CD14-positive monocyte (primary cell): ENCODE measurements around the gene LDLR. TPM values are rescaled to one million over a fixed set of nuclear protein-coding genes. Genes with fewer than 3 reads are reported as not detected.

Source experiments
- DNase-seq, 3 donors: peaks; one replicate each; pipeline ENCODE4 v3.0.0-alpha.2; 2011 to 2022
- H2AFZ ChIP-seq: 2 replicates; pipeline ENCODE4 v1.6.0; 2012; ENCODE audit warnings: mild to moderate bottlenecking, low read depth, low read length, inconsistent platforms; ENCODE audit not compliant: insufficient read depth, poor library complexity, severe bottlenecking
- H3K27ac ChIP-seq, 2 donors: 1 replicate in 1 of 2; 2 replicates in 1 of 2; pipeline ENCODE4 v1.5.1; 2012 to 2013; ENCODE audit warnings: low read length in 2 of 2, control low read depth in 1 of 2, inconsistent platforms in 1 of 2, low read depth in 1 of 2, mild to moderate bottlenecking in 1 of 2
- H3K27me3 ChIP-seq, 2 donors: one replicate each; pipeline versions ENCODE4 v1.6.0 to v1.6.1; 2011 to 2013; ENCODE audit warnings: low read length in 2 of 2; ENCODE audit not compliant: control insufficient read depth in 2 of 2, insufficient read depth in 2 of 2
- H3K36me3 ChIP-seq, 2 donors: replicated peaks in 1 of 2; 1 replicate in 1 of 2; 2 replicates in 1 of 2; pipeline versions ENCODE4 v1.5.1 to v1.6.1; 2012 to 2013; ENCODE audit warnings: low read length in 2 of 2, control low read depth in 1 of 2, inconsistent platforms in 1 of 2, mild to moderate bottlenecking in 1 of 2; ENCODE audit not compliant: insufficient read depth in 2 of 2, control insufficient read depth in 1 of 2
- H3K4me1 ChIP-seq, 2 donors: 1 replicate in 1 of 2; 2 replicates in 1 of 2; pipeline versions ENCODE4 v1.5.1 to v1.6.1; 2012 to 2013; ENCODE audit warnings: low read length in 2 of 2, control low read depth in 1 of 2, inconsistent platforms in 1 of 2, mild to moderate bottlenecking in 1 of 2, moderate library complexity in 1 of 2; ENCODE audit not compliant: insufficient read depth in 2 of 2, control insufficient read depth in 1 of 2
- H3K4me2 ChIP-seq: replicated peaks from 2 replicates; pipeline ENCODE3; 2012; ENCODE audit warnings: low read length, moderate library complexity, mild to moderate bottlenecking; ENCODE audit not compliant: poor library complexity, severe bottlenecking; ENCODE audit errors: extremely low read depth
- H3K4me3 ChIP-seq, 3 experiments: fragments of 200-600 bp in 1 of 3; sonication (generic) in 1 of 3; replicated peaks in 1 of 3; 1 replicate in 2 of 3; 2 replicates in 1 of 3; pipeline ENCODE4 v1.5.1; 2011 to 2013; ENCODE audit warnings: low read length in 3 of 3, mild to moderate bottlenecking in 3 of 3, control low read depth in 2 of 3, low read depth in 2 of 3, inconsistent platforms in 1 of 3, moderate library complexity in 1 of 3
- H3K79me2 ChIP-seq: 2 replicates; pipeline ENCODE4 v1.6.0; 2012; ENCODE audit warnings: mild to moderate bottlenecking, control low read depth, inconsistent platforms, low read length, moderate library complexity; ENCODE audit not compliant: insufficient read depth
- H3K9ac ChIP-seq: 2 replicates; pipeline ENCODE4 v1.6.0; 2017; ENCODE audit warnings: low read length, mild to moderate bottlenecking; ENCODE audit not compliant: insufficient read depth, poor library complexity, severe bottlenecking
- H3K9me3 ChIP-seq, 2 donors: replicated peaks in 1 of 2; 1 replicate in 1 of 2; 2 replicates in 1 of 2; pipeline versions ENCODE4 v1.5.1 to v1.6.1; 2012 to 2013; ENCODE audit warnings: low read length in 2 of 2, control low read depth in 1 of 2; ENCODE audit not compliant: control insufficient read depth in 1 of 2, insufficient read depth in 1 of 2
- H4K20me1 ChIP-seq: 2 replicates; pipeline ENCODE4 v1.6.0; 2012; ENCODE audit warnings: mild to moderate bottlenecking, low read length, control low read depth, moderate library complexity; ENCODE audit not compliant: insufficient read depth
- H3K27ac Mint-ChIP-seq, 7 donors: one replicate each; pipeline ENCODE4 v1.8.0; 2020; ENCODE audit warnings: mild to moderate bottlenecking in 7 of 7, mixed read lengths in 7 of 7, moderate library complexity in 6 of 7, inconsistent platforms in 2 of 7
- H3K27me3 Mint-ChIP-seq, 3 donors: one replicate each; pipeline ENCODE4 v1.8.0; 2021 to 2022; ENCODE audit warnings: low read depth in 3 of 3, mild to moderate bottlenecking in 3 of 3, mixed read lengths in 3 of 3, moderate library complexity in 3 of 3, inconsistent platforms in 1 of 3
- H3K36me3 Mint-ChIP-seq, 2 donors: one replicate each; pipeline ENCODE4 v1.8.0; 2020; ENCODE audit warnings: mixed read lengths in 2 of 2, inconsistent platforms in 1 of 2, mild to moderate bottlenecking in 1 of 2
- H3K4me1 Mint-ChIP-seq: one replicate; pipeline ENCODE4 v1.8.0; 2020; ENCODE audit warnings: mild to moderate bottlenecking, mixed read lengths
- H3K4me3 Mint-ChIP-seq, 2 donors: one replicate each; pipeline ENCODE4 v1.8.0; 2020; ENCODE audit warnings: mild to moderate bottlenecking in 2 of 2, mixed read lengths in 2 of 2, moderate library complexity in 1 of 2
- H3K9me3 Mint-ChIP-seq, 7 donors: one replicate each; pipeline ENCODE4 v1.8.0; 2020 to 2022; ENCODE audit warnings: mixed read lengths in 7 of 7, mild to moderate bottlenecking in 6 of 7, moderate library complexity in 6 of 7, inconsistent platforms in 2 of 7
- WGBS: methylation state at CpG from one replicate; pipeline ENCODE4 v1.1.5; 2013; ENCODE audit warnings: missing lambda C conversion rate; ENCODE audit not compliant: insufficient coverage; 5-methylcytosine and 5-hydroxymethylcytosine counted together
- intact Hi-C, 2 donors: fragments of 100-400 bp; cut with micrococcal nuclease; formaldehyde crosslinking; loops; one replicate each; pipeline versions ENCODE4 v1.15.0 to v1.15.1; 2023
- polyA plus RNA-seq, 3 donors: library from polyadenylated mRNA; depleted of rRNA in 1 of 3; unstranded in 2 of 3; stranded (reverse) in 1 of 3; fragments of 300-500 nt in 2 of 3; fragments of >200 nt in 1 of 3; fragmentation: Illumina TruSeq in 2 of 3; gene quantifications; 1 replicate in 2 of 3; 2 replicates in 1 of 3; pipeline ENCODE4 v1.2.3, GENCODE V29; 2012 to 2021
- TF ChIP-seq, protein P1 (sequence below): fragments of 200-600 bp; IDR thresholded peaks from one replicate; pipeline ENCODE4 v1.8.0; 2022; ENCODE audit warnings: antibody characterized with exemption, mild to moderate bottlenecking

The LDLR gene
- polyA plus RNA-seq, 3 donors = 14.3 to 21.2 (median 19.8) TPM

DNA sequence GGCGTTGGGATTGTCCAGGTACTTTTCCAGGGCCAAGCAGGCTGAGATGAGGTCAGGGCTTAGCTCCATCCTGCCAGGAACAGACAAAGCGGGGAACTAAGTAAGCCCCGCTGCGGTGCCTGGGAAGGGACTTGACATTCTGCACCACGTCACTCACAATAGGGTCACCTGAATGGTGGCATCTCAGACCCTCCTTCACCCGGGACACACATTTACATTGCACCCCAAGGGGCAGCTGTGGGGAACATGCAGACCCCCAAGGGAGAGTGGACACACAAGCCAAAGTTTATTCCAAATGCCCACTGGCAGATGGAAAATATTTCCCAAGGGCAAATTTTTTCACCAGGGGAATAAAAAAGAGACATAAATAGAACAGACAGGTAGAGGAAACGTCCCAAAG lies 86.7 kb downstream of the LDLR start:
- Mint-ChIP-seq H3K27ac (peak overlapping the region in 1 of 7 donors; percentile 48), H3K4me1 (peaks cover 6% of the 10 kb centered on the region), H3K9me3 (no peaks in the 10 kb centered on the region), H3K36me3 (peaks cover 6 to 8% of the 10 kb centered on the region in 2 donors), H3K4me3 (no peak overlapping the region), H3K27me3 (no peaks in the 10 kb centered on the region)
- H3K79me2 ChIP-seq = no peaks in the 10 kb centered on the region
- H2AFZ ChIP-seq = no peak overlapping the region
- H4K20me1 ChIP-seq = no peaks in the 10 kb centered on the region
- no peaks in the 10 kb centered on the region for H3K4me1 ChIP-seq
- 92% methylated on average over 6 of the region's 7 CpGs for WGBS
- no peak overlapping the region for H3K27ac ChIP-seq
- TF ChIP-seq, protein P1, sequence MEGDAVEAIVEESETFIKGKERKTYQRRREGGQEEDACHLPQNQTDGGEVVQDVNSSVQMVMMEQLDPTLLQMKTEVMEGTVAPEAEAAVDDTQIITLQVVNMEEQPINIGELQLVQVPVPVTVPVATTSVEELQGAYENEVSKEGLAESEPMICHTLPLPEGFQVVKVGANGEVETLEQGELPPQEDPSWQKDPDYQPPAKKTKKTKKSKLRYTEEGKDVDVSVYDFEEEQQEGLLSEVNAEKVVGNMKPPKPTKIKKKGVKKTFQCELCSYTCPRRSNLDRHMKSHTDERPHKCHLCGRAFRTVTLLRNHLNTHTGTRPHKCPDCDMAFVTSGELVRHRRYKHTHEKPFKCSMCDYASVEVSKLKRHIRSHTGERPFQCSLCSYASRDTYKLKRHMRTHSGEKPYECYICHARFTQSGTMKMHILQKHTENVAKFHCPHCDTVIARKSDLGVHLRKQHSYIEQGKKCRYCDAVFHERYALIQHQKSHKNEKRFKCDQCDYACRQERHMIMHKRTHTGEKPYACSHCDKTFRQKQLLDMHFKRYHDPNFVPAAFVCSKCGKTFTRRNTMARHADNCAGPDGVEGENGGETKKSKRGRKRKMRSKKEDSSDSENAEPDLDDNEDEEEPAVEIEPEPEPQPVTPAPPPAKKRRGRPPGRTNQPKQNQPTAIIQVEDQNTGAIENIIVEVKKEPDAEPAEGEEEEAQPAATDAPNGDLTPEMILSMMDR = no peak
- no peak overlapping the region for H3K4me3 ChIP-seq
- no peaks in the 10 kb centered on the region for H3K27me3 ChIP-seq
- no peaks in the 10 kb centered on the region for H3K9me3 ChIP-seq
- intact Hi-C loops = no loop called here
- no peak for DNase-seq
- H3K36me3 ChIP-seq = no peaks in the 10 kb centered on the region
- H3K9ac ChIP-seq = no peak overlapping the region
- H3K4me2 ChIP-seq = no peak overlapping the region

DNA sequence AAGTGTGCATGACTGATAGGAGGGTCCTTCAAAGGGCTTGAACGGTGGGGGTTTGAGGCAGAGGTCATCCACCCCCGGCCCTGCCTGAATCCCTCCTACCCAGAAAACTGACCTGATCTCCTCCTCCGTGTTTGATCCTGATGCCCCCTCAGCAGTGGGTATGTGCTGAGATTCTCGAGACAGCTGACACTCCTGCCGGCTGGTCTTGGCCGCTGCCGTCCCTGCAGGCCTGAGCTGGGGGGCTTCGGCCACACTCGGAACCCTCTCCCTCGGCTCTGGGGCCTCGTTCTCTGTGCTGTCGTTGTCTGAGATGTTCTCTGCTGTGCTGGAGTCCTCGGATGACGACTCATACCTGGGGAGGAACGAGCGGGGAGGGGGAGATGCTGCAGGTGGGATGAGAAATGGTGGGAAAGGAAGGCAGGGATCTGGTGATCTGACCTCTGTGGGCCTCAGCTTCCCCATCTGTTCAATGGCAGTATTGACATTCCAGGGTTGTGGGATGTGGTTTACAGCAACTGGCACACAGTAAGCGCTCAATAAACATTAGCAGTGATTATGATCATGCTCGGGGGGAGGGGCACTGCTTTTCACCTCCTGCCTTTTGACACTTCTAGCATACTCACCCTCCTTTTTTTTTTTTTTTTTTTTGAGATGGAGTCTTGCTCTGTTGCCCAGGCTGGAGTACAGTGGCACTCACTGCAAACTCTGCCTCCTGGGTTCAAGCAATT lies 87.4 kb downstream of the LDLR start:
- H3K27me3 Mint-ChIP-seq = no peaks in the 10 kb centered on the region
- H3K9me3 ChIP-seq = no peaks in the 10 kb centered on the region
- no peaks in the 10 kb centered on the region for H4K20me1 ChIP-seq
- H3K27me3 ChIP-seq = no peaks in the 10 kb centered on the region
- TF ChIP-seq, protein P1 = no peak
- no peaks in the 10 kb centered on the region for H3K4me1 ChIP-seq
- no peak overlapping the region for H3K27ac Mint-ChIP-seq
- no peak overlapping the region for H3K4me3 Mint-ChIP-seq
- H3K4me3 ChIP-seq = no peak overlapping the region
- intact Hi-C loops = no loop called here
- H3K4me1 Mint-ChIP-seq = peaks cover 11% of the 10 kb centered on the region
- peaks cover 6 to 8% of the 10 kb centered on the region in 2 donors for H3K36me3 Mint-ChIP-seq
- no peaks in the 10 kb centered on the region for H3K9me3 Mint-ChIP-seq
- DNase-seq = no peak
- H3K36me3 ChIP-seq = no peaks in the 10 kb centered on the region
- H2AFZ ChIP-seq = no peak overlapping the region
- 97% methylated on average over 15 of the region's 18 CpGs for WGBS
- no peaks in the 10 kb centered on the region for H3K79me2 ChIP-seq
- no peak overlapping the region for H3K4me2 ChIP-seq
- no peak overlapping the region for H3K9ac ChIP-seq
- no peak overlapping the region for H3K27ac ChIP-seq
